ENCODE results near the gene PDIA5. TPM values are rescaled to one million over a fixed set of nuclear protein-coding genes. Genes with fewer than 3 reads are reported as not detected.

PDIA5 gene
- total RNA-seq, 4 donors from 2014 or later: 3.6 to 38.1 (median 25.1) TPM

- TF ChIP-seq, protein P1, sequence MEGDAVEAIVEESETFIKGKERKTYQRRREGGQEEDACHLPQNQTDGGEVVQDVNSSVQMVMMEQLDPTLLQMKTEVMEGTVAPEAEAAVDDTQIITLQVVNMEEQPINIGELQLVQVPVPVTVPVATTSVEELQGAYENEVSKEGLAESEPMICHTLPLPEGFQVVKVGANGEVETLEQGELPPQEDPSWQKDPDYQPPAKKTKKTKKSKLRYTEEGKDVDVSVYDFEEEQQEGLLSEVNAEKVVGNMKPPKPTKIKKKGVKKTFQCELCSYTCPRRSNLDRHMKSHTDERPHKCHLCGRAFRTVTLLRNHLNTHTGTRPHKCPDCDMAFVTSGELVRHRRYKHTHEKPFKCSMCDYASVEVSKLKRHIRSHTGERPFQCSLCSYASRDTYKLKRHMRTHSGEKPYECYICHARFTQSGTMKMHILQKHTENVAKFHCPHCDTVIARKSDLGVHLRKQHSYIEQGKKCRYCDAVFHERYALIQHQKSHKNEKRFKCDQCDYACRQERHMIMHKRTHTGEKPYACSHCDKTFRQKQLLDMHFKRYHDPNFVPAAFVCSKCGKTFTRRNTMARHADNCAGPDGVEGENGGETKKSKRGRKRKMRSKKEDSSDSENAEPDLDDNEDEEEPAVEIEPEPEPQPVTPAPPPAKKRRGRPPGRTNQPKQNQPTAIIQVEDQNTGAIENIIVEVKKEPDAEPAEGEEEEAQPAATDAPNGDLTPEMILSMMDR (IDR thresholded peaks at IDR 0.05): no peak
- TF ChIP-seq POLR2A (IDR thresholded peaks at IDR 0.05): no peak
- no peaks in the 10 kb centered on the region for H3K36me3 ChIP-seq
- H3K9me3 ChIP-seq: no peaks in the 10 kb centered on the region
- H3K27me3 ChIP-seq: no peaks in the 10 kb centered on the region
- no peaks in the 10 kb centered on the region for H3K4me1 ChIP-seq
- no peak overlapping the region for H3K27ac ChIP-seq
- intact Hi-C loops (cut with DNase I; ENCODE audit: low total_unique reads): no loop called here
- no peak overlapping the region for H3K4me3 ChIP-seq
- DNase-seq: no peak
These were observed 90.9 kb downstream of the PDIA5 start for GRCh38 chr3:123157598-123158287.

- Histone ChIP-seq H3K4me3 (no peak overlapping the region), H3K36me3 (no peaks in the 10 kb centered on the region), H3K9me3 (no peaks in the 10 kb centered on the region), H3K4me1 (no peaks in the 10 kb centered on the region), H3K27me3 (no peaks in the 10 kb centered on the region), H3K27ac (no peak overlapping the region)
- intact Hi-C loops (cut with DNase I; ENCODE audit: low total_unique reads): no loop called here
- DNase-seq: no peak
- TF ChIP-seq, protein P1 (IDR thresholded peaks at IDR 0.05): no peak
- no peak for TF ChIP-seq POLR2A (IDR thresholded peaks at IDR 0.05)
These were observed 91.5 kb downstream of the PDIA5 start for GRCh38 chr3:123158330-123158729.

DNA sequence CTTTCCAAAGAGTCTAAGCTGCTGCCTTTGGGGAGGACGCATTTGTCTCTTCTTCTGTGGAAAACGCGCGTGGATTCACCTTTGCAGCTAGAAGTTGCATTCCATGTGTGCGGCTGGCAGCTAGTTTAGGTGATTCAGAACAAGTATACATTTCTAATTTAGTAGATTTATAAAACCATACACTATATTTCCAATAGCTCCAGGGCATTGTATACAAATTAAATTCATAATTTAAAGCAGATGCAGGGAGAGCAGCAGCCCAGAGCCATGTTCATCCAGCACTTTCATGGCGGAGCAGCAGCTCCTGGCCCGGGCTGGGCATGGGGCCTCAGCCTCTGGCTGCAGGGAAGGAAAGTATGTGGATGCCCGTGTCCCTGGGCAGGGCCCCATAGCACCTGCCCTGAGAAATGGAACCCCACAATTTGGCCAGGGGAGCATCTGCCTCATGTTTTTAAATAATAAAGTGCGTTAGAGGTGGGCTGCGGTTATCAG lies 92.1 kb downstream of the PDIA5 start:
- intact Hi-C loops (cut with DNase I; ENCODE audit: low total_unique reads): no loop called here

DNA sequence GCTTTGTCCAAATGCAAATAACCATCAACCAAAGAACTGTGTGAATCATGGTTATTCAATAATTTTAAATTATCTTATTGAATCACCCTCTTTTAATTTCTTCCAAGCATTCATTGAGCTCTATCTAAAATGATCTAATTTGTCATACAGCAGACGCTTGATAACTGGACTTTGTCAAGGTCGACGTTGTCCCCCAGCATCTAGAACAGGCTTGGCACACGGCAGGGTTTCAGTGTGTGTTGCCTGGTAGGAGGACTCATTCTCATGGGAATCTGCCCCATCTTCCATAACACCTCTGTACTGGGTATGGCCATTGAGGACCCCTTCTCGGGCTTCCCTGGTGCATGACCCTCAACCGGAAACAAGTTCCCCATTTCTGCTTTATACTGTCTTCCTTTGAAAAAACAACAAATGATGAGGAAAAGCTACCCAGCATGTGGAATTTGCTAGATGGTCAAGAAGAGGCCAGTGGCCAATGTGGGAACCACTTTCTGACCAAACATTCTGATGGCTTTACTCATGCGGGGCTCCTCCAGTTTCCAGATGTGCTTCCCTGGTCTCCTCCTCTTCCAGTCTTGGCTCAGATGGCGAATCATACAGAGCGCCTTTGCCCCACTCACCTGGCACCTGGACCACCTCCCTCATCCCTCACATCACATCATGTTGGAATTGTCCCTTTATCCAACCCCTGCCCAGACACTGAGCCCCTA lies 93.3 kb downstream of the PDIA5 start:
- H3K4me3 ChIP-seq: no peak overlapping the region
- H3K36me3 ChIP-seq: no peaks in the 10 kb centered on the region
- no peaks in the 10 kb centered on the region for H3K27me3 ChIP-seq
- no peaks in the 10 kb centered on the region for H3K9me3 ChIP-seq
- no peaks in the 10 kb centered on the region for H3K4me1 ChIP-seq
- H3K27ac ChIP-seq: no peak overlapping the region
- no peak for DNase-seq
- no peak for TF ChIP-seq POLR2A (IDR thresholded peaks at IDR 0.05)
- TF ChIP-seq, protein P1 (IDR thresholded peaks at IDR 0.05): no peak
- intact Hi-C loops (cut with DNase I; ENCODE audit: low total_unique reads): no loop called here

More for the DNA sequence above, 92.1 kb downstream of the PDIA5 start:
- Histone ChIP-seq H3K27me3 (no peaks in the 10 kb centered on the region), H3K9me3 (no peaks in the 10 kb centered on the region), H3K27ac (no peak overlapping the region), H3K36me3 (no peaks in the 10 kb centered on the region), H3K4me1 (no peaks in the 10 kb centered on the region), H3K4me3 (no peak overlapping the region)
- TF ChIP-seq POLR2A (IDR thresholded peaks at IDR 0.05): no peak
- TF ChIP-seq, protein P1 (IDR thresholded peaks at IDR 0.05): no peak
- DNase-seq: no peak

DNA sequence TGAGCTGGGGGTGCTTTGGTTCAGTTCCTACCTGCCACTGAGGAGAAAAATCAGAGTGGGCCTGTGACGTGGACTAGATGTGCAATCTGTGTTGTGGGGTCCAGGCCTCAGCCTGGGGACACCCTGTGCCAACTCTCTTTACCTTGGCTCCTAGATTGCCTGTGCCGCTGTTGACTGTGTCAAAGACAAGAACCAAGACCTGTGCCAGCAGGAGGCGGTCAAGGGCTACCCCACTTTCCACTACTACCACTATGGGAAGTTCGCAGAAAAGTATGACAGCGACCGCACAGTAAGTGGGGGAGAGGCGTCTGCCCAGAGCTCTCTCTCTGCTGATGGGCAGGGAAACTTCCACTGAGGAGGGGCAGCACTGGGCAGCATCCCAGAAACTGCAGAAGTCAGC lies 94.3 kb downstream of the PDIA5 start:
- TF ChIP-seq POLR2A (IDR thresholded peaks at IDR 0.05): no peak
- TF ChIP-seq, protein P1 (IDR thresholded peaks at IDR 0.05): no peak
- Histone ChIP-seq H3K36me3 (no peaks in the 10 kb centered on the region), H3K4me1 (no peaks in the 10 kb centered on the region), H3K27me3 (no peaks in the 10 kb centered on the region), H3K4me3 (no peak overlapping the region), H3K27ac (no peak overlapping the region), H3K9me3 (no peaks in the 10 kb centered on the region)
- intact Hi-C loops (cut with DNase I; ENCODE audit: low total_unique reads): no loop called here
- DNase-seq: no peak
